HG02571 (cell line): ENCODE data around the gene LIF.

ENCODE experiments used
- ATAC-seq: cut with Tn5 transposase; IDR thresholded peaks from one replicate; pipeline ENCODE4 v1.9.1; 2021; ENCODE audit warnings: mild to moderate bottlenecking, moderate library complexity; ENCODE audit not compliant: unreplicated experiment

Gene LIF

GRCh38 chr22:30265131-30265720 lies 18.7 kb upstream of the LIF start:
- no peak for ATAC-seq

- no peak for ATAC-seq
Measured at GRCh38 chr22:30263883-30264282, 17.3 kb upstream of the LIF start.

- ATAC-seq = no peak
Measured at GRCh38 chr22:30262917-30263741, 16.6 kb upstream of the LIF start.

- ATAC-seq = no peak
Measured at GRCh38 chr22:30262112-30262511, 15.6 kb upstream of the LIF start.

GRCh38 chr22:30261134-30261533 lies 14.6 kb upstream of the LIF start:
- no peak for ATAC-seq

GRCh38 chr22:30260682-30261081 lies 14.1 kb upstream of the LIF start:
- ATAC-seq = no peak

GRCh38 chr22:30260276-30260675 lies 13.7 kb upstream of the LIF start:
- ATAC-seq = no peak

- no peak for ATAC-seq
Measured at GRCh38 chr22:30254314-30254713, 7.8 kb upstream of the LIF start.

- ATAC-seq = no peak
Measured at GRCh38 chr22:30253205-30253852, 6.8 kb upstream of the LIF start.

GRCh38 chr22:30252411-30253204 lies 6.0 kb upstream of the LIF start:
- ATAC-seq = no peak

- ATAC-seq = no peak
Measured at GRCh38 chr22:30251711-30252110, 5.2 kb upstream of the LIF start.

GRCh38 chr22:30250661-30251267 lies 4.2 kb upstream of the LIF start:
- no peak for ATAC-seq

- ATAC-seq = no peak
Measured at GRCh38 chr22:30250039-30250565, 3.5 kb upstream of the LIF start.

- ATAC-seq = no peak
Measured at GRCh38 chr22:30249049-30250038, 2.8 kb upstream of the LIF start.

- ATAC-seq = no peak
Measured at GRCh38 chr22:30248484-30248883, 1.9 kb upstream of the LIF start.

- ATAC-seq = no peak
Measured at GRCh38 chr22:30247974-30248373, 1.4 kb upstream of the LIF start.

GRCh38 chr22:30247561-30247960 lies 1.0 kb upstream of the LIF start:
- no peak for ATAC-seq

GRCh38 chr22:30246814-30247376 lies 336 bp upstream of the LIF start:
- no peak for ATAC-seq
